ENCODE results near the gene RBM47. TPM values are rescaled to one million over a fixed set of nuclear protein-coding genes. Genes with fewer than 3 reads are reported as not detected.

The RBM47 gene
- total and polyA plus RNA-seq, 3 donors from 2014 or later = 17.8 to 95.1 (median 51.7) TPM

DNA sequence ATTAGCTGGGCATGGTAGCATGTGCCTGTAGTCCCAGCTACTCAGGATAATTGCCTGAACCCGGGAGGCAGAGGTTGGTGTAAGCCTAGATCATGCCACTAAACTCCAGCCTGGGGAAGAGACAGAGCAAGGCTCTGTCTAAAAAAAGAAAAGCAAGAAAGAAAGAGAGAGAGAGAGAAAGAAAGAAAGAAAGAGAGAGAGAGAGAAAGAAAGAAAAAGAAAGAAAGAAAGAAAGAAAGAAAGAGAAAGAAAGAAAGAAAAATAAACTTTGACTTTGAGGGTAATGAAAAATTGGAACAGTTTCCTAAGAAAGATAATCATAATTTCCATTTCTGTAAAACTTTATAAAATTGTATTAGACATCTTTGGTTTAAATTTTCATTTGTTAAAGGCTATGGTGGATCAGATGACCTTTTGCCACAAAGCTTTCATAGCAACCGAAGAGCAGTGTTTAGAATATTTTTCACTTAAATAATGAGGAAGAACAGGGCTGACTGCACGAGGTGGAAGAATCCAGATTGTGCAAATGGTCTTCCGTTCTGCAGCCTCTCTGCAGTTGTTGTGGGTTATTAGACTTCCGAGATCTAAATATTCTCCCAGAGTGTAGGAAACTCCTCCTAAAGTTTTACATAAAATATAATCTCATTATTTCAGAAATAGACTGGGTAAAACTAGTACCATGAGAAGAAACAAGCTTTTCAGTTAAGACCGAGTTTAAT is 55.9 kb downstream of the RBM47 start:
- Histone ChIP-seq H3K27me3 (no peaks in the 10 kb centered on the region), H3K27ac (peak overlapping the region; percentile 25 to 68), H3K36me3 (ENCODE audit: low read depth, missing control alignments) (no peaks in the 10 kb centered on the region), H3K9me3 (no peaks in the 10 kb centered on the region), H3K4me1 (peaks cover 27% of the 10 kb centered on the region), H3K4me3 (no peak overlapping the region)
- DNase-seq = no peak
- TF ChIP-seq CTCF (IDR thresholded peaks at IDR 0.05) = no peak
- no peak for TF ChIP-seq POLR2A (IDR thresholded peaks at IDR 0.05)
- intact Hi-C loops (cut with DNase I; ENCODE audit: low total_unique reads) = no loop called here
- 61 to 72% methylated on average over 6 of the region's 6 CpGs for whole genome bisulfite sequencing, 2 donors

GRCh38 chr4:40572692-40573310 is 56.9 kb downstream of the RBM47 start:
- no peaks in the 10 kb centered on the region for H3K9me3 ChIP-seq
- H3K27me3 ChIP-seq = no peaks in the 10 kb centered on the region
- WGBS, 2 donors = 86 to 91% methylated on average over 7 of the region's 7 CpGs
- intact Hi-C loops (cut with DNase I; ENCODE audit: low total_unique reads) = no loop called here
- no peak overlapping the region for H3K4me3 ChIP-seq
- H3K4me1 ChIP-seq = peaks cover 21% of the 10 kb centered on the region
- no peak for TF ChIP-seq POLR2A (IDR thresholded peaks at IDR 0.05)
- no peak for TF ChIP-seq CTCF (IDR thresholded peaks at IDR 0.05)
- H3K27ac ChIP-seq = peak overlapping the region in 1 of 2 donors; percentile 68
- H3K36me3 ChIP-seq (ENCODE audit: low read depth, missing control alignments) = no peaks in the 10 kb centered on the region
- no peak for DNase-seq

- TF ChIP-seq POLR2A (IDR thresholded peaks at IDR 0.05) (no peak), CTCF (IDR thresholded peaks at IDR 0.05) (no peak)
- DNase-seq = no peak
- no peak overlapping the region for H3K4me3 ChIP-seq
- H3K27ac ChIP-seq = no peak overlapping the region
- intact Hi-C loops (cut with DNase I; ENCODE audit: low total_unique reads) = no loop called here
- H3K27me3 ChIP-seq = no peaks in the 10 kb centered on the region
- H3K9me3 ChIP-seq = no peaks in the 10 kb centered on the region
- H3K4me1 ChIP-seq = peaks cover 5% of the 10 kb centered on the region
- no peaks in the 10 kb centered on the region for H3K36me3 ChIP-seq (ENCODE audit: low read depth, missing control alignments)
These were observed 58.5 kb downstream of the RBM47 start for GRCh38 chr4:40571208-40571607.

GRCh38 chr4:40570348-40571077 is 59.2 kb downstream of the RBM47 start:
- no peak overlapping the region for H3K4me3 ChIP-seq
- H3K36me3 ChIP-seq (ENCODE audit: low read depth, missing control alignments) = no peaks in the 10 kb centered on the region
- TF ChIP-seq POLR2A (IDR thresholded peaks at IDR 0.05) = no peak
- TF ChIP-seq CTCF (IDR thresholded peaks at IDR 0.05) = no peak
- H3K9me3 ChIP-seq = no peaks in the 10 kb centered on the region
- no peak for DNase-seq
- no peak overlapping the region for H3K27ac ChIP-seq
- H3K27me3 ChIP-seq = no peaks in the 10 kb centered on the region
- WGBS, 2 donors = 94 to 96% methylated on average over 14 of the region's 14 CpGs
- intact Hi-C loops (cut with DNase I; ENCODE audit: low total_unique reads) = no loop called here
- peaks cover under 1% of the 10 kb centered on the region for H3K4me1 ChIP-seq
